Fibroblast of villous mesenchyme (primary cell): ENCODE measurements around the gene SFXN2. TPM values are rescaled to one million over a fixed set of nuclear protein-coding genes. Genes with fewer than 3 reads are reported as not detected.
"Not testable (repeated sequence)": the region's sequence is repeated elsewhere in the genome, so short reads cannot be mapped to it uniquely, and the experiment has no call there.

Source experiments
- DNase-seq: peaks from one replicate; pipeline ENCODE4 v3.0.0-alpha.2; 2010; ENCODE audit warnings: low read depth
- H3K4me3 ChIP-seq: 2 replicates; pipeline ENCODE4 v1.5.1; 2011; ENCODE audit warnings: low read depth, mild to moderate bottlenecking, low read length
- total RNA-seq: library from RNA; depleted of rRNA; stranded (reverse); fragments of >200 nt; gene quantifications from 2 replicates; pipeline ENCODE4 v1.2.3, GENCODE V29; 2012
- TF ChIP-seq, protein P1 (sequence below): IDR thresholded peaks from 2 replicates; pipeline ENCODE4 v1.5.1; 2012; ENCODE audit warnings: low read depth, mild to moderate bottlenecking, low read length; ENCODE audit not compliant: insufficient read depth

Gene SFXN2
- total RNA-seq, 1 donor = 3.5 TPM

GRCh38 chr10:102741726-102742237 is 27.3 kb downstream of the SFXN2 start:
- no peak for DNase-seq
- H3K4me3 ChIP-seq = no peak overlapping the region
- TF ChIP-seq, protein P1, sequence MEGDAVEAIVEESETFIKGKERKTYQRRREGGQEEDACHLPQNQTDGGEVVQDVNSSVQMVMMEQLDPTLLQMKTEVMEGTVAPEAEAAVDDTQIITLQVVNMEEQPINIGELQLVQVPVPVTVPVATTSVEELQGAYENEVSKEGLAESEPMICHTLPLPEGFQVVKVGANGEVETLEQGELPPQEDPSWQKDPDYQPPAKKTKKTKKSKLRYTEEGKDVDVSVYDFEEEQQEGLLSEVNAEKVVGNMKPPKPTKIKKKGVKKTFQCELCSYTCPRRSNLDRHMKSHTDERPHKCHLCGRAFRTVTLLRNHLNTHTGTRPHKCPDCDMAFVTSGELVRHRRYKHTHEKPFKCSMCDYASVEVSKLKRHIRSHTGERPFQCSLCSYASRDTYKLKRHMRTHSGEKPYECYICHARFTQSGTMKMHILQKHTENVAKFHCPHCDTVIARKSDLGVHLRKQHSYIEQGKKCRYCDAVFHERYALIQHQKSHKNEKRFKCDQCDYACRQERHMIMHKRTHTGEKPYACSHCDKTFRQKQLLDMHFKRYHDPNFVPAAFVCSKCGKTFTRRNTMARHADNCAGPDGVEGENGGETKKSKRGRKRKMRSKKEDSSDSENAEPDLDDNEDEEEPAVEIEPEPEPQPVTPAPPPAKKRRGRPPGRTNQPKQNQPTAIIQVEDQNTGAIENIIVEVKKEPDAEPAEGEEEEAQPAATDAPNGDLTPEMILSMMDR = no peak

GRCh38 chr10:102742313-102742712 is 27.9 kb downstream of the SFXN2 start:
- DNase-seq, H3K4me3 ChIP-seq: not testable (repeated sequence)

GRCh38 chr10:102743078-102743587 is 28.7 kb downstream of the SFXN2 start:
- TF ChIP-seq, protein P1 = no peak
- peak overlapping the region; percentile 17 for H3K4me3 ChIP-seq
- DNase-seq = no peak

DNA sequence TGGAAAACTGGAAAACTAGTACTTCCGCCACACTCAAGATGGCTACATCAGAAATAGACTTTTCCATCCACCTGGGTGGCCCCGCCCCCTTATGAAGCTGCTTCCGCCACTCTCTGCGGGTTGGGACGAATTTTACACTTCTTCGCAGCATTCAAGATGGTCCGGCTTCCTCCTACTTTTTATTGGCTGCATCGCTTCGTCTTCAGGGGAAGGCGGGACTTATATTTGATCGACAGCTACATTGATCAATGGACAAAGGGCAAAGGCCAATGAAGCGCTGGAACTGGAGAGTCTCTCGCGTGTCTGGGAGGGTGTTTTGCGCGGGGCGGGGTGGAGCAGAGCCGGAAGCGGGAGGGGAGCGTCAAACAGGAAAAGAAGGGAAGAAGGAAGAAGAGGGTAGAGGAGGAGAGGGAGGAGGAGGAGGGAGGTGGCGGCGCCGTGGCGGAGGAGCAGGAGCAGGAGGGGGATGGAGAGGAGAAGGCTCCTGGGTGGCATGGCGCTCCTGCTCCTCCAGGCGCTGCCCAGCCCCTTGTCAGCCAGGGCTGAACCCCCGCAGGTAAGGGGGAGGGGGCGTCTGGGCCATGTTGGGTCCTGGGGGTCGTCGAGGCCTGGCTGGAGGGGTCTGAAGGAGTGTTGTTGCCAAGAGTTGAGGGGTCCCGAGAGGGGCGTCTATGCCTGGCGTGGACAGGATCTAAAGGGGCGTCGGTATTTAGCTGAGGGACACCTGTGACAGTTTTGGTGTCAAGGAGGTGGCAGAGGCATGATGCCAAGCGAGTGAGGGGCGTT is 29.3 kb downstream of the SFXN2 start, which contains the start of gene WBP1L:
Gene WBP1L (plus strand): TSS at position 361 of the 786 bp plus-strand sequence. CDS start 106 bp downstream, at position 467.
- peak; percentile 100 for DNase-seq
- H3K4me3 ChIP-seq = peak within 1 kb of the TSS; percentile 99
- TF ChIP-seq, protein P1 = no peak

DNA sequence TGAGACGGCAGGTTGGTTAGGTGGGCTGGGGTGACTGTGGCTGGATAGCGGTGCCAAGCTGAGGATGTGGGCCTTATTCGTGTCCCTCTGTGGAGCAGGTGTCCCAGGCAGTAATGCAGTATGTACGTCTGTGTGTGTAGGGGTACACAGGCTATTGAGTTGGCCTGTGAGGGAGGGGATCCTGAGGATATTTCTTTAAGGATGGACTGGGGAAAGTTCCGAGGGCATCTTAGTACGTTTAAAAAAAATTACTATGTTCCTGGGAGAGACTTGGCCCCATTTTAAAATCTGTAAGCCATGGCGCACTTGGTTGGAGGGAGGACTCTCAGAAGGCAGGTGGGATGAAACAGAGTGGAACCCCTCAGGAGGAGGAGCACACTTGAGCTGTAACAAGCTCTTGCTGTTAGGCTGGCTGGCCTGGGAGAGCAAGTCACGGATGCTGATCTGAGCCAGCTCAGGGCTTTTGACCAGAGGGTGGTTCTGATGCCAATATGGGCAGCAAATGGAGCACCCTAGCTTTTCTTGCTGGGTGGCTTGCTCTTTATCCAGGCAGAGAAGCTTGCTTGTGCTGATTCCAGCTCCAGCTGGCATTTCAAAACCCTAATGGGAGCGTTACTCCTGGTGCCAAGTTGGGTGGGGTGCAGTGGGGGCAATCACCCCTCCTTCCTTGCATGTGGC is 30.1 kb downstream of the SFXN2 start:
- TF ChIP-seq, protein P1 = no peak
- H3K4me3 ChIP-seq = peak overlapping the region; percentile 99
- DNase-seq = no peak

DNA sequence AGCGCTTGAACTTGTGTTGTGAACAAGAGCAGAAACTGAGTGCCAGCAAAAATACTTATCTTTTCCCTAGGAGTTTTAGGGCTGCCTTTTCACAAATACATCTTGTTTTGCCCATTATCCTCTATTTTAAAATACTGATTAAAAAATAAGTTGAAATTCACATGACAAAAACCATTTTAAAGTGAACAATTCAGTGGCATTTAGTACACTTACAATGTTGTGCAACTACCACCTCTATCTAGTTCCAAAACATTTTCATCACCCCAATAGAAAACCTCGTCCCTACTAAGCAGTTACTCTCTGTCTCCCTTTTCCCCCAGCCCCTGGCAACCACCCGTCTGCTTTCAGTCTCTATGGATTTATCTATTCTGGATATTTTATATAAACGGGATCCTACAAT is 30.7 kb downstream of the SFXN2 start:
- TF ChIP-seq, protein P1 = no peak
- peak overlapping the region; percentile 99 for H3K4me3 ChIP-seq

More for the DNA sequence above, 30.7 kb downstream of the SFXN2 start:
- no peak for DNase-seq
